Measurements from ENCODE around the gene SAPCD2.

DNA sequence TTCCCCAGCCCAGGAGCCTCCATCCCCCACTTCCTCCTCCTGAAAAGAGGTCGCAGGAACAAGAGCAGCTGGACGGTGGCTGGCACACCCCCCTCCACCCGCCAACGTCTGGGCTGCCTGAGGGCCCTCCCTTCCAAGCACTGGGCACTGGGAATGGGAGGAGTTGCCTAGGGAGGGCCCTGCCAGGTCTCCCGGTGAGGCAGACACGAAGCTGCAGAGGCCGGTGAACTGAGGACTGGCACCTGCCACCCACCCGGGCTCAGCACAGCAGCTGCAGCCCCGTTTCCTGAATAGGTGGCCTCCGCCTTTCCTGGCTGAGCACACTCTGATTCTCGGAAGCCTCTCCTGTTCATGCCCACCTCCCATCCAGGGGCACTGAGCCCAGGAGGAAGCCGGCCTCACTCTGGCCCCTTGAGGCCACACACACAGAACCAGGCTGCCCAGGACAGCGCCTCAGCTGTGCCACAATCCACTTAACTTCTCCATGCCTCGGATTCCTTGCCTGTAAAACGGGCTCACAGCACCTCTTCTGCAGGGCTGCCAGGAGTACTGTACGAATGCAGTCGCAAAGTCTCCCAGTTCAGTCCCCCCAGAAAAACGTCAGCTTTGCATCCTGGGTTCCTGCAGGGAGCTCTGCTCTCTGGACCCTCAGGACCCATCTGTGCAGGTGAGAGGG lies 25.7 kb downstream of the SAPCD2 start:
- peak; percentile 99 for TF ChIP-seq ZNF335 (tag by site-specific recombination; conservative IDR thresholded peaks at IDR 0.05)
- TF ChIP-seq, protein P1, sequence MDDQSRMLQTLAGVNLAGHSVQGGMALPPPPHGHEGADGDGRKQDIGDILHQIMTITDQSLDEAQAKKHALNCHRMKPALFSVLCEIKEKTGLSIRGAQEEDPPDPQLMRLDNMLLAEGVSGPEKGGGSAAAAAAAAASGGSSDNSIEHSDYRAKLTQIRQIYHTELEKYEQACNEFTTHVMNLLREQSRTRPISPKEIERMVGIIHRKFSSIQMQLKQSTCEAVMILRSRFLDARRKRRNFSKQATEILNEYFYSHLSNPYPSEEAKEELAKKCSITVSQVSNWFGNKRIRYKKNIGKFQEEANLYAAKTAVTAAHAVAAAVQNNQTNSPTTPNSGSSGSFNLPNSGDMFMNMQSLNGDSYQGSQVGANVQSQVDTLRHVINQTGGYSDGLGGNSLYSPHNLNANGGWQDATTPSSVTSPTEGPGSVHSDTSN (CRISPR knock-in tag; IDR thresholded peaks at IDR 0.05): no peak
- no peak for TF ChIP-seq CTCF (tag by site-specific recombination; IDR thresholded peaks at IDR 0.05)
